ENCODE data around the gene SCYGR5.
A peak's percentile ranks its signal among the peaks of the same experiment; 100 is the strongest.
"Not testable (repeated sequence)": the region's sequence is repeated elsewhere in the genome, so short reads cannot be mapped to it uniquely, and the experiment has no call there.

The SCYGR5 gene

GRCh38 chr2:227673620-227674019 lies 7.0 kb downstream of the SCYGR5 start:
- DNase-seq (ENCODE audit: low read depth): not testable (repeated sequence)

GRCh38 chr2:227674485-227674884 lies 7.9 kb downstream of the SCYGR5 start:
- DNase-seq (ENCODE audit: low read depth): no peak

GRCh38 chr2:227677928-227678327 lies 11.3 kb downstream of the SCYGR5 start:
- DNase-seq (ENCODE audit: low read depth): no peak

DNA sequence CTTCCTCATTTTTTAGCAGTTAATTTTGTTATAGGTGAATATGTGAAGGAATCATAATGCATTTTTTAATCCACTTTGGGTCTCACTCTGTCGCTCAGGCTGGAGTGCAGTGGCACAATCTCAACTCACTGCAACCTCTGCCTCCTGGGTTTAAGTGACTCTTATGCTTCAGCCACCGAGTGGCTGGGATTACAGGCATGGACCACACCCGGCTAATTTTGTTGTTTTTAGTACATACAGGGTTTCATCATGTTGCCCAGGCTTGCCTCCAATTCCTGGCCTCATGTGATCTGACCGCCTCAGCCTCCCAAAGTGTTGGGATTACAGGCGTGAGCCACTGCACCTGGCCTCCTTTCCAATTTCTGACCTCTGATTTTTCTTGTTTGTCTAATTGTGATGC lies 17.7 kb downstream of the SCYGR5 start:
- DNase-seq (ENCODE audit: low read depth): no peak

DNA sequence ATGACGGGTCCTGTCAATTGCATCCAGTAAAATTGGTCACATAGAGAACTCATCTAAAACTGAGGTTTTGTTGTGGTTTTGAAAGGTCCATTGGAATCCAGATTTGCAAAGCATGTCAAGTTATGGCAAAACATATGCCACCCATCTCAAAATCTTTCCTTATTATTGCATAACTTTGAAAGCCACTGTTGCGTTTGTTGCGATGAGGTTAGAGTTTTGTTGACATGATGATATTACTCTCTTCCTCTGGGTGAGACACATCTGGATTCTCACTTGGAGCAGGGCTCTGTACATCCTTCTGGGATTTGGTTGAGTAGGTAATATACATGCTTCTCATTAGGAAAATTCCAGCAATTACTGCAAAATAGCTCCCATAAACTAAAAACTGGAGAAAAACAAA lies 20.6 kb downstream of the SCYGR5 start:
- DNase-seq (ENCODE audit: low read depth): no peak

DNA sequence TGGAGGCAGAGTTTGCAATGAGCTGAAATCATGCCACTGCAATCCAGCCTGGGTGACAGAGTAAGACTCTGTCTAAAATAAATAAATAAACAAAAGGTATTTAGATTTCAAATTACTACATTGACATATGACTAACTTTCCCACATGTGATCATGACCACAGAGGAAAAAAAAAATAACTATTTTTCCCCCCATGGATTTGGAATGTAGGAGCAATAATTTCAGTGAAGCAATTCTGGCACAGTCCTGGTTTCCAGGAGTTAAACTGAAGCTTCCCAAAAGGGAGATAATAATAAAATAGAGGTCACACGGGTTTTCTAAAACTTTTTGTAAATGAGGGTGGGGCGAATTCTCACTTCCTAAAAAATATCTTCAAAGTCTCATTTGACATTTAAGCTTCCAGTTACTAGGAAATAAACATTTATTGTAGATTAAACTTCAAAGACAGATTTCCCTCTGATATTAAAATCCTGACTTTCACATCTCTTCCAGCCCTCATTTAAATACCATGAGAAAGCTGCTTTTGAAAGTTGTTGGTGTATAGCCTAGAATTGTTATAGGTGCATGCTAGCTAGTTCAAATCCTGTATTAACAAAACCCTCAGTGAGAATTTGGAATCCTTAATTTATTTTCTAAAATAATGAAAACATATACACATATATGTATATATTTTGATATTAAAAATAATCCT lies 30.5 kb downstream of the SCYGR5 start:
- DNase-seq (ENCODE audit: low read depth): peak; percentile 15

- DNase-seq (ENCODE audit: low read depth): no peak
Observed at GRCh38 chr2:227701556-227701955, 35.0 kb downstream of the SCYGR5 start.

GRCh38 chr2:227703280-227703732 lies 36.7 kb downstream of the SCYGR5 start:
- DNase-seq (ENCODE audit: low read depth): peak; percentile 69

DNA sequence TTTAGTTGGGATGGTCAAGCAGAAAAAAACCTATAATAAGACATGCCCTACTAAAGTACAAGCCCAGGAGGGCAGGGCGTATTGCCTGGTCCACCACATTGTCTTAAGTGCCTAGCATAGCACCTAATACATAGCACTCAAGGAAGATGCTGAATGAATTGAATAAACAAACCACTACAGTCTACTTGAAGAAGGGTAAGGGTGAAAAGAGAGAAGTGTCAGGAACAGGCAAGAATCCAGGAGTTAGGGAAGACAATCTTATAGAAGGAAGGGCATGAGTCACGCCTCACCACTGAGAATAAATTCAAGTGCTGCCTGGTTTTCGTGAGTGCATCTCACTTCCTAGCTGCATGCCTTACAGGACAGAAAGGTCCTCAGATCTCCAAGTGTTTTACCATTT lies 37.4 kb downstream of the SCYGR5 start:
- peak; percentile 66 for DNase-seq (ENCODE audit: low read depth)

DNA sequence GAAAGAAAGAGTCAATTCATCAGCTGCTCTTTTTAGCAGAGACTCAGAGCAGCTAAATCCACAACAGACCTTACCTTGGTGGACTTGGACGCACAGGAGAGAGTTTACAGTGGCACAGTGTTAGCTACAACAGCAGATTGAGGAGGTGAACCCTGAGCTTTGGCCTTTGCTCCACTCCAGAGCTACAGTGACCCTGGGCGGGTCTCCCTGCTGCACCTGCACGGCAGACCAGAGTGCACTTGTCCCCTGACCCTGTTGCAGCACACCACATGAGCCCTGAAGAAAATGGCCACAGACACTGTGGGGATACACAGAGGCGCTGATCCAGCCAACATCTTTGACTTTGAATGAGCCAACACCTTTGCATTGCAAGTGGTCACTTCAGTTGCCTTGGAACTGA lies 40.3 kb downstream of the SCYGR5 start:
- DNase-seq (ENCODE audit: low read depth): no peak

DNA sequence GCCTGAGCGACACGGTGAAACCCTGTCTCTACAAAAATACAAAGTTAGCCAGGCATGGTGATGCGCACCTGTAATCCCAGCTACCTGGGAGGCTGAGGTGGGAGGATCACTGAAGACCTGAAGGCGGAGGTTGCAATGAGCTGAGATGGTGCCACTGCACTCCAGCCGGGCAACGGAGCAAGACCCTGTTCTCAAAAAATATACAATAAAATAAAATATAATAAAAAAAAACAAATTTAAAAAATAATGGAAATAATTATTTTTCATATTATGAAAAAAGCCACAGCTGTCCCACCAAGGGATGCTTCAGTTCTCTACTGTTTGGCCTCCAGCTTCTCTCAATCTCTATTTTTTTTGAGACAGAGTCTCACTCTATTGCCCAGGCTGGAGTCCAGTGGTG lies 40.8 kb downstream of the SCYGR5 start:
- DNase-seq (ENCODE audit: low read depth): no peak

DNA sequence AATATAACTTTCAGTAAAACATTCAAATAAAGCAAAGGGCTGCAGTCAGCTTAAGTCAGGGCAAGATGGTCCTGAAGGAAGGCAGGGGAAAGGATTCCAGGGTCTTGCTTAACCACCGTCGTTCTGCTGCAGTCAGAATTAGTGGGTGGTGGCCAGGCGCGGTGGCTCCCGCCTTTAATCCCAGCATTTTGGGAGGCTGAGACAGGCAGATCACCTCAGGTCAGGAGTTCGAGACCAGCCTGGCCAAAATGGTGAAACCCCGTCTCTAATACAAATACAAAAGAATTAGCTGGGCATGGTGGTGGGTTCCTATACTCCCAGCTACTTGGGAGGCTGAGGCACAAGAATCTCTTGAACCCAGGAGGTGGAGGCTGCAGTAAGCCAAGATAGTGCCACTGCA lies 44.4 kb downstream of the SCYGR5 start:
- no peak for DNase-seq (ENCODE audit: low read depth)

DNA sequence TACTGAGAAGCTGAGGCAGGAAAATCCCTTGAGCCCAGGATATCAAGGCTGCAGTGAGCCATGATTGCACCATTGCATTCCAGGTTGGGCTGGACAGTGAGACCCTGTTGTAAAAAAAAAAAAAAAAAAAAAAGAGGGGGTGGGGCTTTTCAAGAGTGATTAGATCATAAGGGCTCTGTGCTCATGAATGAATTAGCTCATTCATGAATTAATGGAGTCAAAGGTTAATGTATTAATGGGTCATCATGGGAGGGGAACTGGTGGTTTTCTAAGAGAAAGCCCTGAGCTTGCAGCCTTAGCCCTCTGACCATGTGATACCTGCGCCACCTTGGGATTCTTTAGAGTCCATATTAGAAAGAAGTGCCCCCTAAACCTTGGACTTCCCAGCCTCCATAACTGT lies 46.7 kb downstream of the SCYGR5 start:
- no peak for DNase-seq (ENCODE audit: low read depth)

DNA sequence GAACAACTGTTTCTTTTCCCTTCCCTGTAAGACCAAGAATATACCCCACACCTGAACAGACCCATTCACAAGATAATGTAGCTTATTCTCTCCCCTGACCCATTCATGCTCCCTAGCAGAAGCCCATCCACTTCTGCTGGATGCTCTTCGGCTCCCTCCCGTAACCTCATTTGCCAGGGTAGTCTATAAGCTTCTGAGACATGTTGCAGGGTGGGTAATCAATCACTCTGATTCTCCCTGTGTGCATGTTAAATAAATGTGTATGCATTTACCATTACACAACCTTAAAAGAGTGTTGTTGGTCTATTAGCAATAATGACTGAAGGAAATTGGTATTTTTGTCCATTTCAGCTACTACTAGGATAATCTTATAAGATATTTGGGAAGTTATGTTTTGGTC lies 49.9 kb downstream of the SCYGR5 start:
- DNase-seq (ENCODE audit: low read depth): no peak
